GM12892 (cell line): ENCODE data around the gene DUSP28.
A peak's percentile ranks its signal among the peaks of the same experiment; 100 is the strongest.
"Not testable (repeated sequence)": the region's sequence is repeated elsewhere in the genome, so short reads cannot be mapped to it uniquely, and the experiment has no call there.

Experiments used
- DNase-seq: peaks from one replicate; pipeline ENCODE4 v3.0.0; 2011; ENCODE audit not compliant: insufficient read length
- FAIRE-seq: peaks from 2 replicates; lab custom pipeline; 2011; peaks lifted over from hg19 to GRCh38; lab: Jason Lieb, UNC
- POLR2A ChIP-seq: IDR thresholded peaks from 2 replicates; pipeline ENCODE4 v1.6.1; 2011; ENCODE audit warnings: low read depth, low read length, control low read depth
- POLR2AphosphoS5 ChIP-seq: IDR thresholded peaks from 2 replicates; pipeline ENCODE4 v1.6.1; 2011; ENCODE audit warnings: low read depth, low read length, control low read depth
- TAF1 ChIP-seq: IDR thresholded peaks from 2 replicates; pipeline ENCODE4 v1.6.1; 2011; ENCODE audit warnings: low read depth, mild to moderate bottlenecking, control low read depth, low read length, borderline replicate concordance

Gene DUSP28

GRCh38 chr2:240520130-240520973, 39.8 kb upstream of the DUSP28 start:
- FAIRE-seq (no peak), DNase-seq (no peak)
- no peak for TF ChIP-seq POLR2AphosphoS5
- TF ChIP-seq POLR2A = no peak
- TF ChIP-seq TAF1 = no peak

DNA sequence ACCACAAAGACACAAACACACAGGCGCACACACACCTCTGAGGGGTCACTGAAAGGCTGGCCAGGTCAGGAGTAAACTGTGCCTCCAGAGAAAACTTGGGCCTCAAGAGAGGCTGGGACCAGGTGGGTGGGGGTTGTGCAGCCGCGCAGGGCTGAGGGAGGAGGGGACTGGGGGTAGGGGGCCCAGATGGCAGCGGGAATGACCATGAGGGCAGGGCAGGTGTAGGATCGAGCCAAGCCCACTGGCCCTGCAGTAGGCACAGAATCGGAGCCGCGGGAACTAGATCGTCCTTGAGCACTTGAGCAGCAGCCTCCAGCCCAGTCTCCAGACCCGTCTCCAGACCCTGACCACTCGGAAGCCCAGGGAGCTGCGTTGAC, 39.2 kb upstream of the DUSP28 start:
- DNase-seq = no peak
- TF ChIP-seq TAF1 = no peak
- TF ChIP-seq POLR2AphosphoS5 = no peak
- TF ChIP-seq POLR2A = no peak
- no peak for FAIRE-seq

GRCh38 chr2:240521885-240522284, 38.3 kb upstream of the DUSP28 start:
- not testable (repeated sequence) for DNase-seq
- FAIRE-seq = peak; percentile 33

- DNase-seq = no peak
- TF ChIP-seq POLR2A (no peak), POLR2AphosphoS5 (no peak), TAF1 (no peak)
- no peak for FAIRE-seq
These were observed 37.8 kb upstream of the DUSP28 start for GRCh38 chr2:240522406-240522805.

DNA sequence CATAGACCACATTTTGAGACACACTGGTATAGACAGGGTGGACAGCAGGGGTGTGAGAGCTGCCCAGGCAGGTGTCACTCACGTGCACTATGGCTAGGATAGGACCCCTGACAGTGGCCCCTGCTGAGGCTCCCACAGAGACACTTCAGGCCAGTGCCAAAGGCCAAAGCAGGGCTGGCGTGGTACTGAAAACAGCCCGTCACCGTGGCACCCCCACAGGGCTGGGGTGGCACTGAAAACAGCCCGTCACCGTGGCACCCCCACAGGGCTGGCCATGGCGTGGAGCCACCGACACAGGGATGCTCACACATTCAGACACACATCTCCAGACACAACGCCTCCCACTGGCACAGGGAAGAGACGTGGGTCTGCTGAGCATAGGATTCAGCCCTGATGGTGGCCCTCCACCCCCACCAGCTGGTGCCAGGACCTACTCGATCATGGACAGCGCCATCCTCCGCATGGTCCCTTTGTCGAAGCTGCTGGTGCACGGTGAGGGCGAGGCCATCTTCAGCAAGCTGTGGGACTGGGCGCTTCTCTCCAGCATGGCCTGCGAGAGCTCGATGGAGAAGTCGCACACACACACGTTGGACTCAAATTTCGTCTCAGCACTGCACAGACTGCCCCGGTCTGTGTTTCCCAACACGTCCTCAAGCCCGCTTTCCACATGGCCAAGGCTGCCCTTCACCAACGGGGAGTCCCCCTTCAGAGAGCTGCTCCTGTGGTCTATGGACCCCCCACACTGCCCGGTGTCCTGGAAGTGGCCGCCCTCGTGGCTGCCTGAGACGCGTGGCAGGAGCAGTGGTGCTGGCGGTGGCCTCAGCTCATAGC, 36.5 kb upstream of the DUSP28 start:
- no peak for DNase-seq
- no peak for FAIRE-seq
- TF ChIP-seq TAF1 (no peak), POLR2A (no peak)

GRCh38 chr2:240524963-240525718, 35.0 kb upstream of the DUSP28 start:
- no peak for DNase-seq
- TF ChIP-seq POLR2A (no peak), TAF1 (no peak), POLR2AphosphoS5 (no peak)
- FAIRE-seq = no peak

DNA sequence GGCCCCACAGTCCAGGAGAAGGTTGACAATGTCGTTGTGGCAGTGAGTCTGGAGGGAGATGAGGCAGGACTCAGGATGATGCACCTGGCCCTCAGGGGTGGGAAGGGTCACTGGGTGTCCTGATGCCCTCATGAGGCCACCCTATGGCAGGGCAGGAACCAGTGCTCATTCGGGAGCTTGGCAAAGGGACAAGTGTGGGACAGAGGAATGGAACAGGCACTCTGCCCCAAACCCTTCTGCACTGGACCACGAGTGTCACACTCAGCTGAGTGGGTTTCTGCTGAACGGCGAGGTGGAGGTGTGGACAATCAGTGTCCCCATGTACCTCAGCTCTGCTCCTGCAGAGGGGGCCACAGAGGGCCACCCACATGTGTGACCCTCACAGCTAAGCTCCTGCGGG, 34.4 kb upstream of the DUSP28 start:
- DNase-seq (no peak), FAIRE-seq (no peak)
- TF ChIP-seq TAF1 (no peak), POLR2A (no peak), POLR2AphosphoS5 (no peak)

DNA sequence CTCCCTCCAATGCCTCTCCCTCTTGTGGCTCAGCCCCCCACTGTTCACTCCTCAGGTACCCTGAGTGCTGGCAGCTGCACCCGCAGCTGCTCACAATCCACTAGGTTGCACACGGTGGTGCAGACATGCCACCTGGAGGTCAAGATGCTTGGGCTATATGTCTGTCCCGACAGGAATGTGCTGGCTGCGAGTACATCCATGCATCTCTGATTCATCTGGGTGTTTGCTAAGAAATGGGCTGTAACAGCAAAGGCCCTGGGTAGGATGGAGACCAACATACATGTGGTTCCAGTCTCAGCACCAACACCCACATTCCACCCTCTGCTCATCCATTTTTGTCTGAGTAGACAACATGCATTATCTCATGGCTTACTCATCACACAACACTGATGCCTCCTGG, 33.6 kb upstream of the DUSP28 start:
- TF ChIP-seq TAF1 (no peak), POLR2A (no peak), POLR2AphosphoS5 (no peak)
- FAIRE-seq = no peak
- no peak for DNase-seq

DNA sequence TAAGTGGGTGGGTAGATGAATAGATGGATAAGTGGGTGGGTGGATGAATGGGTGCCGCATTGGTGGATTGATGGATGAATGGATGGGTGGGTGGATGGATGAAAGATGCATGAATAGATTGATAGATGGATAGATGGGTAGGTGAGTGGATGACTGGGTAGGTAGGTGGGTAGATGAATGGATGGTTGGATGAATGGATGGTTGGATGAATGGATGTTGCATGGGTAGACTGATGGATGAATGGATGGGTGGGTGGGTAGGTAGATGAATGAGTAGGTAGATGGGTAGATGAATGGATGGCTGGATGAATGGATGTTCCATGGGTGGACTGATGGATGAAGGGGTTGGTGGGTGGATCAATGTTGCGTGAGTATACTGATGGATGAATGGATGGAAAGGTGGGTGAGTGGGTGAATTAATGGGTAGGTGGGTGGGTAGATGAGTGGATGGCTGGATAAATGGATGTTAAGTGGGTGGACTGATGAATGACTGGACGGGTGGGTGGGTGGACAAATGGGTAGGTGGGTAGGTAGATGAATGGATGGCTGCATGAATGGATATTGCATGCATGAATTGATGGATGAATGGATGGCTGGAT, 32.9 kb upstream of the DUSP28 start:
- no peak for TF ChIP-seq POLR2A
- no peak for TF ChIP-seq POLR2AphosphoS5
- TF ChIP-seq TAF1 = no peak
- no peak for FAIRE-seq
- no peak for DNase-seq

DNA sequence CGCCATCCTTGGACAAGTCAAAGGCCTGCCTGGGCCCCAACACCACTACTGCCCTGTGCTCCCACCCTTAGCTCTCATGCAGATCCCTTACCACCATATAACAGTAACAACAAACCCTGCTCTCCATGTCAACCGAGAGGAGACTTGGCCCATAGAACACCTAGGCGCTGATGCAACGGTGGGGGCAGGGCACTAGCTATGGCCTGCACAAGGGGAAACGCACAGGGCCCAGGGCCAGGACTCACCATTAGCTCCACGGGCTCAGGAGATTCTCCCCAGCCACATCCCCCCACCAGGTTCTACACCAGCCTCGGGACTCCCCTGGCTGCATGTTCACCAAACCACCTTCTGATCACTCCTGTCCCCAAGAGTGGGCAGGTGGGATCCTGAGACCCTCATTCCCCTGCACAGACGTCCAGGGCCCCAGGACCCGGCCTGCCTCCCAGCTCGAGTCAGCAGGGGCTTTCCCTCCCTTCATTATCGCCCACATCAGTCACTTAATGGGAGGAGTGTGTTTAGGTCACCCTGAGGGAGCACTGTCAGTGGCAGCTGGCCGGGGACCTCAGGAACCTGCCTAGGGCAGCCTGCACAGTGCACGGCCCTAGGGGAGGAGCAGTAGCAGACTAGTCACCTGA, 31.6 kb upstream of the DUSP28 start:
- TF ChIP-seq POLR2A = no peak
- FAIRE-seq = no peak

GRCh38 chr2:240529344-240529999, 30.7 kb upstream of the DUSP28 start:
- DNase-seq = no peak
- TF ChIP-seq POLR2A (no peak), POLR2AphosphoS5 (no peak), TAF1 (no peak)
- no peak for FAIRE-seq

More for the DNA sequence above, 31.6 kb upstream of the DUSP28 start:
- no peak for DNase-seq

DNA sequence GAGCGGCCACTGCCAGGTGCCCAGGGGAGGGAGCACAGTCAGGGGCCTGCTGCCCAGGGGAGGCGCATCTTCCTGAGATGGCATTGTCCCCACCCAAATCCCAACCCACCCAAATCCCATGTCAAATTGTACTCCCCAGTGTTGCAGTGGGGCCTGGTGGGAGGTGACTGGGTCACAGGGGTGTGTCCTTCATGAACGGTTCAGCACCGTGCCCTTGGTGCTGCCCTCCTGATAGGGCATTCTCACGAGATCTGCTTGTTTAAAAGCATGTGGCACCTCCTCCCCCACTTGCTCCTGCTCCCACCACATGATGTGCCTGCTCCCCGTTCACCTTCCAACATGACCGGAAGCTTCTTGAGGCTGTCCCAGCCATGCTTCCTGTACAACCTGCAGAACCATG, 30.0 kb upstream of the DUSP28 start:
- no peak for DNase-seq
- FAIRE-seq = no peak
- TF ChIP-seq POLR2A (no peak), TAF1 (no peak), POLR2AphosphoS5 (no peak)
